Activated naive CD4-positive, alpha-beta T cell treated with anti-CD3 and anti-CD28 coated beads, Interleukin-2, amount 50 U/mL, for 72 hours (primary cell): ENCODE data around the gene MUC6. TPM values are rescaled to one million over a fixed set of nuclear protein-coding genes. Genes with fewer than 3 reads are reported as not detected.

ENCODE experiments used
- ATAC-seq, 2 donors: fragments of 150-1000 bp; cut with Tn5 transposase; 2 replicates each; pipeline ENCODE4 v1.10.0; 2021; ENCODE audit warnings: mild to moderate bottlenecking in 2 of 2, moderate library complexity in 2 of 2
- DNase-seq, 2 donors: peaks; one replicate each; pipeline ENCODE4 v3.0.0; 2021 to 2022; ENCODE audit warnings: low spot score in 2 of 2
- H3K27ac Mint-ChIP-seq, 2 donors: one replicate each; pipeline ENCODE4 v1.8.0; 2022; ENCODE audit warnings: mild to moderate bottlenecking in 2 of 2, mixed read lengths in 2 of 2
- H3K36me3 Mint-ChIP-seq, 2 donors: one replicate each; pipeline ENCODE4 v1.8.0; 2022; ENCODE audit warnings: mixed read lengths in 2 of 2
- H3K9me3 Mint-ChIP-seq, 2 donors: one replicate each; pipeline ENCODE4 v1.8.0; 2022; ENCODE audit warnings: mixed read lengths in 2 of 2
- total RNA-seq, 2 donors: library from RNA; stranded (reverse); gene quantifications; one replicate each; pipeline ENCODE4 v1.2.3, GENCODE V29; 2022

Gene MUC6
- total RNA-seq, 2 donors from 2014 or later = not detected

GRCh38 chr11:1032310-1032891 lies 4.1 kb downstream of the MUC6 start:
- Mint-ChIP-seq H3K9me3 (peaks cover 6 to 8% of the 10 kb centered on the region in 2 donors), H3K36me3 (no peaks in the 10 kb centered on the region), H3K27ac (no peak overlapping the region)
- DNase-seq (no peak), ATAC-seq (no peak)

DNA sequence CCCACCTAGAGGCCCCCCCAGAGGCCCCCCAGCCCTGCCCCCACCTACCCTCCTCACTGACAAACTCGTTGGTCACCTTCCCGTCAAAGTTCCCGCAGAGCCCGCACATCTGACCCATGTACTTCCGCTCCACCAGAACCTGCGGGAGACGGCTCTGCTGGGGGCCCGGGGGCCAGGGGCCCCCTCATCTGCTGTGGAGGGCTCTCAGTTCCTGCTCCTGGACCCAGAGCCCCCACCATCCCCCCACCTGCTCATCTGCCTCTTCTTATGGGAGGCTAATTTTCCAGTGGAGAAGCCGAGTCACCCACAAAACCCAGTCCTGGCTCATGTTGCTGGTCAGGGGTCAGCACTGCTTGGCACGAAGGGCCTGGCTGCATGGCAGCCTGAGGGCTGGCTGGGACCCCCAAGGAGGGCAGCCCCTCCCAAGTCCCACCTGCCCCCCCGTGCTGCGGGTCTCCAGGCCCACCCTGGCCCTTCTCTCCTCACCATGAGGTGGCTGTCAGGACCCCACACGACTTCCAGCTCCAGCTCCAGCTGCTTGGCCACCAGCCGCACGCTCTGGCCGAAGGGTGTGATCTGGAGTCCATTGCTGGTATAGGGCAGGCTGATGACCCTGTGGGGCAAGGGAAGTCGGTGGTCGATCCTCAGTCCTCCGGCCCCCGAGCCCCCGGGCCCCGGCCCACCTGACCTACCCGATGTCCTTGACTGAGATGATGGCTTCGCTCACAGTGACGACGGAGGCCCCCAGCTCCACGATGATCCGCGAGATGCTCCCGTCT lies 5.2 kb downstream of the MUC6 start:
- ATAC-seq = no peak
- Mint-ChIP-seq H3K36me3 (no peaks in the 10 kb centered on the region), H3K27ac (no peak overlapping the region), H3K9me3 (peaks cover 6 to 8% of the 10 kb centered on the region in 2 donors)
- no peak for DNase-seq

DNA sequence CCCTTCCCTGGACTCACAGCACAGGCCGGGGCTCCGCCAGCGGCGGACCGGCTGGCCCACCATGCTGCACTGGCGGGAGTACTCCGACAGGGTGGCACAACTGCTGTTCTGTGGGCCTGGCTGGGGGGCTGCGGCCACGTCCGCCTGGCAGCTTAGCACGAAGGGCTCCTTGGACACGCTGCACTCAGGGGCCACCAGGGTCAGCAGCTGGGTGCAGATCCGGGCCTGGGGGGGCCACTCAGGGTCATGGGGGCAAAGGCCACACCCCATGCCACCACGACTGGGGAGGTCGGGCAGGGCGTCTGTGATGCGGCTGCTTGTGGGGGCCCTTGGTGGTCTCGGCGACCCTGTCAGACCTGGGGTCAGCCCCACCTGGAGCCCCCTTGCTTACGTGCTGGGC lies 6.0 kb downstream of the MUC6 start:
- ATAC-seq = no peak
- Mint-ChIP-seq H3K9me3 (peaks cover 6 to 8% of the 10 kb centered on the region in 2 donors), H3K36me3 (no peaks in the 10 kb centered on the region), H3K27ac (no peak overlapping the region)
- no peak for DNase-seq

DNA sequence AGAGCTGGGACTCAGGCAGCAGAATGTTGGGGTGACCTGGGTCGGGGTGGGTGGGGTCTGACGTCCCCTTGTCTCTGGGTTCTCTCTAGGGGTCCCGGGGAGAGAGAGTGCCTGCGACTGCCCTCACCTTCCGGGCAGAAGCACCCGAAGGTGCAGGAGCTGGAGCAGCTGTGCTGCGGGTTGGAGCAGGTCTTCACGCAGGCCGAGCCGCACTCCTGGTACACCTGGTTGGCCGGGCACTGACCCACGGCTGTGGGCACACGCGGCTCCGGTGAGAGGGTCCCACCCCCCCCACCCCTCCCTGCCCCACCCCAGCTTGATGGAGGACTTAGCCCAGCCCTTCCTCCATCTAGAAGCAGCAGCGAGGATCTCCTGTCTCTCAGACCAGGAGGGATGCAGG lies 6.4 kb downstream of the MUC6 start:
- ATAC-seq = no peak
- Mint-ChIP-seq H3K36me3 (no peaks in the 10 kb centered on the region), H3K27ac (no peak overlapping the region), H3K9me3 (peaks cover 6 to 8% of the 10 kb centered on the region in 2 donors)
- DNase-seq = no peak

- H3K27ac Mint-ChIP-seq = no peak overlapping the region
- ATAC-seq = no peak
- no peak for DNase-seq
- peaks cover 6 to 8% of the 10 kb centered on the region in 2 donors for H3K9me3 Mint-ChIP-seq
- no peaks in the 10 kb centered on the region for H3K36me3 Mint-ChIP-seq
Measured at GRCh38 chr11:1029654-1030053, 6.9 kb downstream of the MUC6 start.

DNA sequence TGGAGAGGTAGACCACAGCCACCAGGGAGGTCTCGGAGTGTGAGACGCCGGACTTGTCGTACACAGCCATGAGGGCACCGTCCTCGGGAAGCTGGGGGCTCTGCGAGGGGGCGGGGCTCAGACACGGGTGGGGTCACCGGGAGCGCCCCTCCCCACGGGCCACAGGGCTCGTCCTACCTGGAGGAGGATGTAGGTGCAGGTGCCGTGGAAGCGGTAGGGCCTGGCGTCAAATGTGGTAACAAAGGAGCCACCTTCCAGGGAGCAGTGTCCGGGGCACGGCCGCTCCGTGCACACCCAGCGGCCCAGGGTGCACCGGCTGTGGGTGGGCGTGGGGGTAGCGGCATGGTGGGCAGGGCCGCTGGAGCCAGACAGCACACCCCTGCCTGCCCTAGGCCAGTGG lies 7.5 kb downstream of the MUC6 start:
- H3K36me3 Mint-ChIP-seq = no peaks in the 10 kb centered on the region
- DNase-seq (no peak), ATAC-seq (no peak)
- H3K27ac Mint-ChIP-seq = no peak overlapping the region
- H3K9me3 Mint-ChIP-seq = peaks cover 6 to 8% of the 10 kb centered on the region in 2 donors

DNA sequence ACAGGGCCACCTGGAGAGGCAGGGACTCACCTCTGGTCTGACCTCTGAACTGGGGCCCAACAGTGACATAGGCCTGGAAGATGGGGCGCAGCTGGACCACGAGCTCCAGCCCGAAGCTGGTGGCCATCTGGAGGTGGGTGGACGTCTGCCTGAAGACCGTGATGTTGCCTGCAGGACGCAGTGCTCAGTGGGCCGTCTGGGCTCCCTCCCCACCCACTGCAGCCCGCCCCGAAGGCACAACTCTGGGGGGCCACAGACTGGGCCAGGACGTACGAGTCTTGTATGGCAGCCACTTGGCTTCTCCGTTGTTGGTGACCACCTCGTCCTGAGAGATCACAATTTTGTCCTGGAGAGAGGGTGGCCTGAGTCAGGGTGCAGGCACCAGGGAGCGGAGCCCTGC lies 7.9 kb downstream of the MUC6 start:
- Mint-ChIP-seq H3K27ac (no peak overlapping the region), H3K9me3 (peaks cover 6 to 8% of the 10 kb centered on the region in 2 donors), H3K36me3 (no peaks in the 10 kb centered on the region)
- DNase-seq = no peak
- ATAC-seq = no peak

DNA sequence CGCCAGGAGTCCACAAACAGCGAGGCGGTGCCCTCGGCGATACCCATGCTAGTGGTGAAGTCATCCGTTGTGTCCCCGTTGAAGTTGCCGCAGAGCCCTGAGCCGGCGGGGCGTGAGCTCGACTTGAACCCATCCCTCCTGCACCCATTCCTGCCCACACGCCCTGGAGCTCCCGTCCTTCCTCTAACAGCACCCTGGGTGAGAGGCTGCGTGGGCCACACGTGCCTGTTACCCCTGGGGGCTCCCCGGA lies 8.3 kb downstream of the MUC6 start:
- no peak for DNase-seq
- H3K27ac Mint-ChIP-seq = no peak overlapping the region
- H3K36me3 Mint-ChIP-seq = no peaks in the 10 kb centered on the region
- ATAC-seq = no peak
- H3K9me3 Mint-ChIP-seq = peaks cover 6 to 8% of the 10 kb centered on the region in 2 donors

DNA sequence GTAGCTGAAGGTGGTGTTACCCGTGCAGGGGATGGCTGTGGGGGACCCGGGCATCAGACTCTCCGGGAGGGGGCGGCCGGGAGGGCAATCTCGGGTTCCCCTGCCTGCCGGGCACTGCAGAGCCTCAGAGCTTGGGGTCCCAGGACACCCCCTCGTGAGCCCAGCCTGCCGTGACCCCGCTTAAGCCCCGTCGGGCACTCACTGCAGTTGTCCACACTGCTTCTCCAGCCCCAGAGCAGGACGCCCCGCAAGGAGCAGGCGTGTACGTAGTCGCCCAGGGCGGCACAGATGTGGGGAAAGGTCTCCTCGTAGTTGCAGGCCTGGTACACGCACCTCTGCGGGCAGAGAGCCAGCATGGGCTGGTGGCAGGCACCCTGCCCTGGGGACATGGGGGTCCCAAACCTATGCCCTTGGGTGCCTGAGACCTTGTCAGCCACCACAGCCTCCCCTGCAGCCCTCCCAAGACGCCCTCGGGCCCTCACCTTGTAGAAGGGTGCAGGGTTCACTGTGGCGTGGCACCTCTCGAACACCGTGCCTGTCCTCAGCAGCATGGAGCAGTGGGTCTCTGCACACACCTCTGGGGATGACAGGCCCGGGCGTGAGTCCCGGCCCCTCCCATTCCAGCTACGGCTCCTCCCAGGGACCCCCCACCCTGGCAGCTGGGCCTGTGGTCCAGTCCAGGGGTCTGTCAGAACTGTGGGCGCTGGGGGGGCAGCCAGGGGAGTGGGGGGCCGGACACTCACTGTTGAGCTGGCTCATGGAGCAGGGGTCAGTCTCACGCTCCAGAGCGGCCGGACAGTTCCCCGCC lies 8.8 kb downstream of the MUC6 start:
- Mint-ChIP-seq H3K27ac (no peak overlapping the region), H3K9me3 (peaks cover 8 to 11% of the 10 kb centered on the region in 2 donors), H3K36me3 (no peaks in the 10 kb centered on the region)
- ATAC-seq (no peak), DNase-seq (no peak)

DNA sequence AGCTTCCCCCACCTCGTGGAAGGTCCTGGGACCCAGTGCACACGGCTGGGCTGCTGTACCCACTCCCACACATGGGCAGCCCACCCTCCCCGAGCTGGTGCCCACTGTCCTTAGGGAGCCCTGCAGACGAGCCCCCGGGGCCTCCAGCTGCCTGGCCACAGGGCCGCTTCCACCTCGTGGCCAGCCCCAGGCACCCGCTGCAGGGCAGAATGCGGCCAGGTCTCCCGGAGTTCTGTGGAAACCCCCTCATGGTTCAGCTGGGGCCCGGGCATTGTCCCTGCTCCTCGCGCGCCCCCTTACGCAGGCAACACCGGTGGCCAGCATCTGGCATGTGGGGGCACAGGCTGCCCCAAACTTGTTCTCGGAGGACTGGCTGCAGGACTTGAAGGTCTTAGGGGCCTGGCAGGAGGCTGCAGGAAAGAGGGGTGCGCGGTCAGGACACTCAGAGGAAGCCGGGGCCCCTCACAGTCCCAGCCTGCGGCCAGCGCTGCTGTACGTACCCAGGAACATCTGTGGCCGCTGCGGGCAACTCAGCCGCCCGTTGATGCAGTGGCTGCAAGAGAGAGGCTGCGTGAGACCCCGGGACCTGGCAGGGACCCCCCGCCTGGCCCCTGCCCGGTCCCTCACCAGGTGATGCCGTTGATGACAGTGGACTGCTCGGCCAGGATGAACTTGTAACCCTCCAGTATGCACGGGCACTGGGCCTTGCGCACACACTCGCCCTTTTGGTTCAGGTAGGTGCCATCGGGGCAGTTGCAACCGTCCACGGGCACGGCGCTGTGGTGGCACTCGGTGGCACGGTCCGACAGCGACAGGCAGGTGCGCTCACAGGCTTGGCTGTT lies 9.7 kb downstream of the MUC6 start:
- ATAC-seq (no peak), DNase-seq (no peak)
- no peak overlapping the region for H3K27ac Mint-ChIP-seq
- peaks cover 2 to 6% of the 10 kb centered on the region in 2 donors for H3K9me3 Mint-ChIP-seq
- no peaks in the 10 kb centered on the region for H3K36me3 Mint-ChIP-seq

GRCh38 chr11:1026163-1026450 lies 10.4 kb downstream of the MUC6 start:
- no peak for ATAC-seq
- no peaks in the 10 kb centered on the region for H3K36me3 Mint-ChIP-seq
- no peak for DNase-seq
- H3K9me3 Mint-ChIP-seq = peaks cover 0 to 6% of the 10 kb centered on the region in 2 donors
- no peak overlapping the region for H3K27ac Mint-ChIP-seq

DNA sequence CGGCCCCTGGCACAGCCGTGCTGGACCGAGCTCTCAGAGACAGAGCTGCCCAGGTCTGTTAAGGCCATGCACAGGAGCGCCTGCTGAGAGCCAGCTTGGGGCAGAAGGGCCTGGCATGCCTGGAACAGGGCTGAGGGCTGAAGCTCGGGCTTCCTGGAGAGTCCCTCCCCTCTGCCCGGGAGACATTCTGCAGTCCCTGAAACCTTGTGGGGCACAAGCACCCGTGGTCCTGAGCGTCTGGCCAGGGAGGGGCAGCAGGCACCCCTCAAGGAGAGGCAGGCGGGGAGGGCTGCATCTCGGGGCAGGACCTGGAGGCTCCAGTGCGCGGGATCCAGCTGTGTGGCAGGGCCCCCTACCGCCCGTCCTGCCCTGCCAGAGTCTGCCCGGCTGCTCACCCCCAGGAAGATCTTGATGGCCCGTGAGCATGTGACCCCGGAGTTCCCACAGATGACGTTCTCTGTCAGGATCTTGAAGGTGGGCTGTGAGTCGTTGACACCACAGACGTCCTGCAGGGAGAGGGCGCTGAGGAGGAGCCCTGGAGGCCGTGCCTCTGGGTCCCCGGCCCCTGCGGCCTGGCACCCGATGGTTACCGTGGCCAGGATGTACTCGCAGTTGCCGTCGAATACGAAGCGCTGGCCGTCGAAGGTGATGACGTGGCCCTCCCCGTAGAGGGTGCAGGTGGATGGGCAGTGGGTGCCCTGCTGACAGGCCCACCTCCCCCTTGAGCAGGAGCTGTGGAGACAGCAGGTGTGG lies 10.9 kb downstream of the MUC6 start:
- Mint-ChIP-seq H3K36me3 (no peaks in the 10 kb centered on the region), H3K27ac (no peak overlapping the region), H3K9me3 (peaks cover 0 to 6% of the 10 kb centered on the region in 2 donors)
- DNase-seq (no peak), ATAC-seq (no peak)

DNA sequence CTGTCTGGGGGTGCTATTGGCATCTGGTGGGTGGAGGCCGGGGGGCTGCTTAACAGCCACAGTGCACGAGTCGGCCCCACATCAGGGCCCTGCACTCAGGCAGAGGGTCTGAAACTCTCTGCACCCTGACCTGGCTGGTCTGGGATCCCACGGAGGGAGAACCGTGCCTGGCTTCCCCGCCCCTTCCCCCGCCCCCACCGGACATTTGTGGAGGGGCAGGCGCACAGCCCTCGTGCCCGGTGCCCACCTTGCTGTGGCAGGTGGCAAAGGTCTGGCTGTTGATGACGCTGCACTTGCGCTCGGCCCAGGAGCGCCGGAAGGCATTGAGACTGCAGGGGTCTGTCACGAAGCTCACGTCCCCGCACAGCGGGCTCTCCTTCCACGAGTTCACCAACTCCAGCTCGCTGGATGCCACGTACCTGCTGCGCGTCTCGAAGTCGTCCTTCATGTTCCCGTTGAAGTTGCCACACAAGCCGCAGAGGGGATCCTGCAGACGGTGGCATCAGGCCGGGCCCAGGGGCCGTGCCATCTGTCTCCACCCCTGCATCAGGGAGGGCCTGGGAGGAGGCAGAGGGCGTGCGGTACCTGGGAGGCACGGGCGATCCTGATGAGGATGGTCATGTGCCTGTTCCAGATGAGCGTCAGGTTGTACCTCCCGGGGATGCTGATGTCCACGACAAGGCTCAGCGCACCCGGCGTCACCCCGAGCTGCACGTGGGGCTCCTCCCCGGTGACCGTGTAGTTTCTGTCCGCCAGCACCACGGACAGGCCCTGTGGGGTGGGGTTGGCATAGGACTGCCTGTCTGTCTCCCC lies 11.7 kb downstream of the MUC6 start:
- ATAC-seq = no peak
- Mint-ChIP-seq H3K9me3 (peaks cover 0 to 6% of the 10 kb centered on the region in 2 donors), H3K27ac (no peak overlapping the region), H3K36me3 (no peaks in the 10 kb centered on the region)
- no peak for DNase-seq

DNA sequence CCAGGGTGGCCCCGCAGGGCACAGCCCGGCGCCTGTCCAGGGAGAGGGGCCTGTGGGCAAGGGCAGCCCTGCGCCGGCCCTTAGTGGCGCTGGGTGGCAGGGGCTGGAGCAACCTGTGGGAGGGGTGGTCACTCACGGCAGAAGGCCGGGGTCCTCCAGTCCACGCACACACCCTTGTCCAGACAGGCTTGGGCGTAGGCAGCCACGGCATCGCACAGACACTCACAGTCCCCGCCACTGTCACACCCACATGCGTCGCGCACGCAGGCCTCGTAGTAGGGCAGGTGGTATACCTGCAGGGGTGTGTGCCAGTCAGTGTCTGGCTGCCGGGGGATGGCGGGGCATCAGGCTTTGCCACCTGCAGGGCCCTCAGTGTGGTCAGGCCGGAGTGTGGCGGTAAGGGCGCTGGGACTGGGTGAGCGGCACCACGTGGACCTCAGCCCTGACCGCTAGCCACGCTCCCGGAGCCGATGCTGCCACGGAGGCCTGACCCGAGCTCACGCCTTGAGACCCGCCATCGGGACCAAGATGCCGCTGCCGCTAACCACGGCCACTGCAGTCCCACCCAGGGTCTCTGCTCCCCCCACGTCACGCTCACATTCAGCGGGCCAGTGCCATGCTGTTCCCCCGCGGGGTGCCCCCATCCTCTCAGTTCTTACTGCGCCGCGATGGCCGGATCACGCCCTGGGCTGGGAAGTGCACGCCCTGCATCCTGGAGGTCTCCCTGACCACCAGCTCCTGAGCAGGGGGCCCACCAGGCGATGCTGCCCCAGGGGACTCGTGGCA lies 12.5 kb downstream of the MUC6 start:
- ATAC-seq = no peak
- peaks cover 0 to 6% of the 10 kb centered on the region in 2 donors for H3K9me3 Mint-ChIP-seq
- no peak overlapping the region for H3K27ac Mint-ChIP-seq
- no peaks in the 10 kb centered on the region for H3K36me3 Mint-ChIP-seq
- no peak for DNase-seq
